KMS-11 (cell line): ENCODE measurements around the gene RAI1.

Experiments
- H2AFZ ChIP-seq: fragments of 200-600 bp; sonication (generic); 2 replicates; pipeline ENCODE4 v1.6.1; 2016; ENCODE audit warnings: antibody characterized with exemption, mixed run types, low read depth
- H3K27ac ChIP-seq: fragments of 200-600 bp; sonication (generic); 2 replicates; pipeline ENCODE4 v1.6.1; 2016; ENCODE audit warnings: mild to moderate bottlenecking, mixed run types
- H3K27me3 ChIP-seq: fragments of 200-600 bp; sonication (generic); 2 replicates; pipeline ENCODE4 v1.6.1; 2017; ENCODE audit warnings: mild to moderate bottlenecking, low read depth, mixed run types, moderate library complexity; ENCODE audit not compliant: insufficient read depth
- H3K36me3 ChIP-seq: fragments of 200-600 bp; sonication (generic); 2 replicates; pipeline ENCODE4 v1.6.1; 2017; ENCODE audit warnings: mild to moderate bottlenecking, mixed run types; ENCODE audit not compliant: insufficient read depth
- H3K4me1 ChIP-seq: fragments of 200-600 bp; sonication (generic); 2 replicates; pipeline ENCODE4 v1.6.1; 2016; ENCODE audit warnings: mild to moderate bottlenecking, low read depth, mixed run types; ENCODE audit not compliant: poor library complexity, severe bottlenecking
- H3K4me2 ChIP-seq: fragments of 200-600 bp; sonication (generic); 2 replicates; pipeline ENCODE4 v1.7.0; 2016; ENCODE audit warnings: mild to moderate bottlenecking, mixed run types
- H3K4me3 ChIP-seq: fragments of 200-600 bp; sonication (generic); IDR thresholded peaks from 2 replicates; pipeline ENCODE4 v1.6.1; 2017; ENCODE audit warnings: low read depth, low read length, mixed read lengths; ENCODE audit not compliant: insufficient read depth
- H3K79me2 ChIP-seq: fragments of 200-600 bp; sonication (generic); 2 replicates; pipeline ENCODE4 v1.6.1; 2016; ENCODE audit warnings: low read depth, mixed run types; ENCODE audit not compliant: insufficient read depth
- H3K9ac ChIP-seq: fragments of 200-600 bp; sonication (generic); 2 replicates; pipeline ENCODE4 v1.6.1; 2016; ENCODE audit warnings: mild to moderate bottlenecking, mixed run types
- H4K20me1 ChIP-seq: fragments of 200-600 bp; sonication (generic); 2 replicates; pipeline ENCODE4 v1.6.1; 2016; ENCODE audit warnings: mild to moderate bottlenecking, mixed run types; ENCODE audit not compliant: insufficient read depth
- CTCF ChIP-seq: fragments of 200-600 bp; sonication (generic); conservative IDR thresholded peaks from 2 replicates; pipeline ENCODE4 v1.6.1; 2017; ENCODE audit warnings: low read depth, mild to moderate bottlenecking, antibody characterized with exemption, low read length, moderate library complexity, mixed read lengths

The RAI1 gene

GRCh38 chr17:17663160-17664063 is 17.8 kb upstream of the RAI1 start:
- no peak overlapping the region for H3K4me3 ChIP-seq
- H4K20me1 ChIP-seq: no peaks in the 10 kb centered on the region
- no peaks in the 10 kb centered on the region for H3K4me1 ChIP-seq
- H3K4me2 ChIP-seq: no peak overlapping the region
- H2AFZ ChIP-seq: no peak overlapping the region
- TF ChIP-seq CTCF: no peak
- H3K79me2 ChIP-seq: no peaks in the 10 kb centered on the region
- no peak overlapping the region for H3K27ac ChIP-seq
- H3K36me3 ChIP-seq: no peaks in the 10 kb centered on the region
- H3K27me3 ChIP-seq: no peaks in the 10 kb centered on the region
- H3K9ac ChIP-seq: no peak overlapping the region

- no peak overlapping the region for H3K9ac ChIP-seq
- no peak for TF ChIP-seq CTCF
- H3K36me3 ChIP-seq: no peaks in the 10 kb centered on the region
- H2AFZ ChIP-seq: no peak overlapping the region
- no peaks in the 10 kb centered on the region for H3K79me2 ChIP-seq
- no peak overlapping the region for H3K4me2 ChIP-seq
- no peaks in the 10 kb centered on the region for H3K4me1 ChIP-seq
- H3K27me3 ChIP-seq: no peaks in the 10 kb centered on the region
- H4K20me1 ChIP-seq: no peaks in the 10 kb centered on the region
- no peak overlapping the region for H3K4me3 ChIP-seq
- no peak overlapping the region for H3K27ac ChIP-seq
Measured at GRCh38 chr17:17664064-17664452, 17.2 kb upstream of the RAI1 start.

- no peak for TF ChIP-seq CTCF
- Histone ChIP-seq H3K79me2 (no peaks in the 10 kb centered on the region), H4K20me1 (no peaks in the 10 kb centered on the region), H3K4me3 (no peak overlapping the region), H3K36me3 (no peaks in the 10 kb centered on the region), H2AFZ (no peak overlapping the region), H3K4me2 (no peak overlapping the region), H3K27ac (no peak overlapping the region), H3K9ac (no peak overlapping the region), H3K27me3 (no peaks in the 10 kb centered on the region), H3K4me1 (no peaks in the 10 kb centered on the region)
Measured at GRCh38 chr17:17665255-17665654, 16.0 kb upstream of the RAI1 start.

- H3K4me1 ChIP-seq: no peaks in the 10 kb centered on the region
- no peaks in the 10 kb centered on the region for H3K79me2 ChIP-seq
- no peak overlapping the region for H3K4me2 ChIP-seq
- TF ChIP-seq CTCF: no peak
- no peak overlapping the region for H2AFZ ChIP-seq
- no peak overlapping the region for H3K27ac ChIP-seq
- no peak overlapping the region for H3K4me3 ChIP-seq
- H3K36me3 ChIP-seq: no peaks in the 10 kb centered on the region
- H3K9ac ChIP-seq: no peak overlapping the region
- no peaks in the 10 kb centered on the region for H4K20me1 ChIP-seq
- H3K27me3 ChIP-seq: no peaks in the 10 kb centered on the region
Measured at GRCh38 chr17:17666111-17666714, 15.0 kb upstream of the RAI1 start.
